GM04503 (cell line): Measurements from ENCODE around the gene FUT1.
"Not testable (repeated sequence)": the region's sequence is repeated elsewhere in the genome, so short reads cannot be mapped to it uniquely, and the experiment has no call there.

Experiments used
- DNase-seq: peaks from one replicate; pipeline ENCODE4 v3.0.0-alpha.2; 2012; ENCODE audit warnings: low read depth

Gene FUT1

DNA sequence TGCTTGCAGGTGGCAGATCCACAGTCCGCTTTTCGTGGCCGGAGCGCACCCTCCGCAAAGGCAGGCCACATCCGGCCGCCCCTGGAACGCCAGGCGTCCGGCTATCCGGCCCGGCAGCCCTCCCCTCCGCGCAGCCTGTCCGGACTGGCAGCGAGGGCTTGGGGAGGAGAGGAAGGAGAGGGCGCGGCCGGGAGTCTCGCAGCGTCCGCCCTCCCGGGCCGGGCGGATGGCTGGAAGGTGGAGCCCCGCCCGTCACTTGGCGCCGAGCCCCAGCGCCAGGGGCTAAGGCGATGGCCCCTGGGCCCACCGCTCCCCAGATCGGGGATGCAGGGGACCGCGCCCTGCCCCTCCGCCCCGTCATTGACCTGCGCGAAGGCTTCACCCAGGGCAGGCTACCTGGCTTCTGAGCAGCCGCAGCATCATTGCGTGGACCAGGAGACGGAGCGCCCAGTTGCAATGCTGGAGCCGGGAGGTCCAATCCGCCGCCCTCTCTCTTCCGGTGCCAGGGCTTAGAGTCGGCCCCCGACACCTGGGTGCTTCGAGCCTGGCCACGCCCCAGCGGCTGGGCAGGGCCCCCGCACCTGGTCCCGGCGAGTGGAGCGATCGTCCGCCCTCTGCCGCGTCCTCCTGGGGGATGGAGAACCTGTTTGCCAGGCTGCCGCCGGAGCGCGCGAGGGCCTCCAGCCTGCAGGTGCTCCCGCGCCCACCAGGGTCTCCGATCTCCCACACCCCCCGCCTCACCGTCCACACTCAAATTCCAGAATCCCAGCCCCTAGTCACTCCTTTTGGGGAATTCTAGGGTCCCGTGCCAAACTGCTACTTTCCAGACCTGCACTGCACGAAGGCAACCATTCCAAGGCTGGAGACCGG lies at the start of gene FUT1:
Gene FUT1, minus strand, starts transcription at position 146 of the 870 bp plus-strand sequence. CDS start 1,360 bp downstream, outside the sequence.
- no peak for DNase-seq

DNA sequence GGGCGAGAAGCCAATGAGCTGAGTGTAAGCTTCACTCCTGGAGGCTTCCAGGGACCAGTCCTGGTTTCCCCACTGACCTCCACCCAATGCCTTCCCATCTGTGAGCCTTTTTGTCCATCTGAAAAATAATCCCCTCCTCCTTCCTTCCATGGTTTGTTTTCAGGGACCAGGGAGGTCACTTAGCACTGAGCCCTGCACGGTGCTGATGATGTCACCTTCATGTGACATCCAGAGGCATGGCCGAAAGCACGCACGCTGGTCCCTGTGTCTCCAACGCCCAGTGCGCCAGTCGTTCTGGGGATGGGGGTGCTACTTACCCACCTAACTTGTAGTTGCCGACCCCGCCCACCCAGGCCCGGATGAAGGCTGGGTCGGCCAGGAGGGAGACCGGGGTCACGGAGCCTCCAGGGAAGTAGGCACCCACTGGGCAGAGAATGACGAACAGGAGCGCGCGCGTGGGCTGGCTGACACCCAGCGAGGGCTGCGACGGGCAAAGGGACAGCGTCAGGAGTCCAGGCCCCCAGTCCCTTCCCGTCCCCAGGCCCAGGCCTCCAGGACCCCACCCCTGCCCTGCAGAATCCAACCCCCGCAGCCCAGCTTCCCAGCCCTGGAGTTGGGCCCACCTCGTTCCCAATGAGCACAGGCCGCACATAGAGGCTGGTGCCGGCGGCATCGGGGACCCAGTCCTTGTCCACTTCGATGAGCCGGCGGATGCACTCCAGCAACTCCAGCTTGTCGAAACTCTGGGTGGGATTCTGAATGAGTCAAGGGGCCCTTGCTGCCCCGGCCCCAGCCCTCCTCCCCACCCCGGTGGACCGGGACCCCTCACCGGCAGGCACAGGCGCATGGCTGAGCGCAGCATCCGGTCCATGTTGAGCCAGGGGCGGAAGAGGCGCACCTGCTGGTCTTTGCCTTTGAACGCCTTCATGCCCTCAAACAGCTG lies 47.2 kb upstream of the FUT1 start:
- DNase-seq: no peak

GRCh38 chr19:48798937-48799336 lies 46.5 kb upstream of the FUT1 start:
- no peak for DNase-seq

GRCh38 chr19:48797103-48797502 lies 44.7 kb upstream of the FUT1 start:
- DNase-seq: no peak

- DNase-seq: no peak
Measured at GRCh38 chr19:48796298-48797083, 44.0 kb upstream of the FUT1 start.

- no peak for DNase-seq
Measured at GRCh38 chr19:48795685-48796070, 43.2 kb upstream of the FUT1 start.

- DNase-seq: peak; percentile 77
Measured at GRCh38 chr19:48795055-48795684, 42.7 kb upstream of the FUT1 start.

DNA sequence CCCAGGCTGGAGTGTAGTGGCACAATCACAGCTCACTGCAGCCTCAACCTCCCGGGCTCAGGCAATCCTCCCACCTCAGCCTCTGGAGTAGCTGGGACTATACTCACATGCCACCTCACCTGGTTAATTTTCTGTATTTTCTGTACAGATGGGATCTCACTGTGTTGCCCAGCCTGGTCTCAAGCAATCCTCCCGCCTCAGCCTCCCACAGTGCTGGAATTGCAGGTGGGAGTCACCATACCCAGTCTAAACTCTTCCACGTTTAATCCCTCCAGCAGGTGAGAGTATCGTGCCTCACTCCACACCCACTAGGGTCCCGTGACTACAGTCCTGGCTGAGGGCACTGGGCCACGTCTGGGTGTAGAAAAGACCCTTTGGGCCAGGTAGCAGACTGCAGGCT lies 41.9 kb upstream of the FUT1 start:
- DNase-seq: no peak

GRCh38 chr19:48793271-48793670 lies 40.8 kb upstream of the FUT1 start:
- no peak for DNase-seq

- not testable (repeated sequence) for DNase-seq
Measured at GRCh38 chr19:48787331-48787730, 34.9 kb upstream of the FUT1 start.

- DNase-seq: not testable (repeated sequence)
Measured at GRCh38 chr19:48786422-48786821, 34.0 kb upstream of the FUT1 start.

DNA sequence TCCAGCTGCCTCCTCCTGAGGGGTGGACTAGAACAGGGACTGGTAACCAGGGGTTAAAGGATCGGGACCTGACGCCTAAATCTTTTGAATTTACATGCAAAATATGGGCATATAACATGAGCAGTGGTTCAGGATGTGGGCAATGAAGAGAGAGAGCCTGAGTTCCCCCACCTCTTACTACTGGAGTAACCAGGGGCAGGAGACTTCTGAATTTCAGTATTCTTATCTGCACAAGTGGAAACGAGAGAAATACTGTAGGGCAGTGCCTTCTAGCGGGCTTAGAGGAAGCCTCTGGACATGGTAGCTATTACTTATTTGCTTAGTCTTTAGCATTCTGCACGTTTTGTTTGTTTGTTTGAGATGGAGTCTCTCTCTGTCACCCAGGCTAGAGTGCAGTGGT lies 32.1 kb upstream of the FUT1 start:
- DNase-seq: no peak

- DNase-seq: no peak
Measured at GRCh38 chr19:48780631-48781391, 28.4 kb upstream of the FUT1 start.

DNA sequence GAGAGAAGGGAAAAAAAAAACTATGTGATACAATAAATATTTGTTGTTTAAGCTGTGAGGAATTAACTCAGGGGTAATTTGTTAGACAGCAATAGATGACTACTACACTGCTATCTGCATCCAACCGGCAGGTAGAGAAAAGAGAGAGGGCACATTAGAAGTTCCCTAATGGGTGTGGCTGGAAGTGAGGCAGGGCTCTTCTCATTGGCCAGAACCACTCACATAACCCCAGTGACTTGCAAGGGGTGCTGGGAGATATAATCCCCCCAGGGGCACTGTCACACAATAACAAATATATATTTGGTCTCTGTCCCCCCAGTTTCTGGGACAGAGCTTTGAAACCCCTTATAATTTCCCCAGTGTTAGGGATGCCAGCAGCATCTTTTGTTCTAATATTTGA lies 27.2 kb upstream of the FUT1 start:
- no peak for DNase-seq

GRCh38 chr19:48777720-48778119 lies 25.3 kb upstream of the FUT1 start:
- DNase-seq: no peak

- no peak for DNase-seq
Measured at GRCh38 chr19:48777139-48777538, 24.7 kb upstream of the FUT1 start.

DNA sequence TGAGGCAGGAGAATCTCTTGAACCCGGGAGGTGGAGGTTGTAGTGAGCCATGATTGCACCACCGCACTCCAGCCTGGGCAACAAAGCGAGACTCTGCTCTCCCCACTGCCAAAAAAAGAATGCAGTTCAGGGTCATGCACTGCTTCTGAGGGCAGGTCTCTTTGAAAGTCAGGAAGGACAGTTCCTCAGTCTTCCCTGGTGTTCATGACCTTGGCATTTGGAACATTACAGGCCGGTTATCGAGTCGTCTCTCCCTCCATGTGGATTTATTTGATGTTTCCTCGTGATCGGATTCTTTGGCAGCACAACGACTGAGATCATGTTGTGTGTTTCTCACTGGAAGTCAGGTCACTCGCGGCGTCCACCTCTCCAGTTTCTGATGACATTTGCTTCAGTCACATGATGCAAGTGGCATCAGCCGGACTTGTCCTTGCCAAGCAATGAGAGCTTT lies 20.1 kb upstream of the FUT1 start:
- no peak for DNase-seq

DNA sequence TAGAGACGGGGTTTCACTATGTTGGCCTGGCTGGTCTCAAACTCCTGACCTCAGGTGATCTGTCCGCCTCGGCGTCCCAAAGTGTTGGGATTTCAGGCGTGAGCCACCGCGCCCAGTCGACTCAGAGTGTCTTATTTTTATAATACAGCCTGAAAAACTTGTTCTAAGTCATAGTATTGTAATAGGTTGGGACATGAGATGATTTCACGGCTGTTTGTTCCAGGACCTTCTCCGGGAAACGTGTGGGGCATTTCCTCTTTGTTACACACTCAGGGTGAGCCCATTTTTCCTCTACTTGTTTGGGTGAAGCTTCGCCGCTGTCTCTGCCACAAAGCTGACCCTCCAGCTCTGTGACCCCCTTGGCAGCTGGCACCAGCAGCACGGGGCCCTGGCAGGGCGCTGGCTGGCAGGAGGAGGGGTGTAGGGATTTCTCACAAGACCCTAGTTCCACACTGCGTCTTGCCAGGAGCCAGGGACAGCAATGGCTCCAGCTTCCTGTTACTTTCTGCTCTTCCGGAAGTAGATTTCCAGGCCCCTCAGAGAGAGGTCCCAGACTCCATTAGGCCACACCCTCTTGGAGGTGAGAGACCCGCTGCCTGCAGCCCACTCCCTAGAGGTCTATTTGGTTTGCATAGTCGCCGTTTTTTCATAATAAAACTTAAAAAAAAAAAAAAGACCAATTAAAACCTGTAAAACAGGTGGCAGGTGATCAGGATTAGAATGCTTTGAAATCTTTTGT lies 18.5 kb upstream of the FUT1 start:
- DNase-seq: no peak

GRCh38 chr19:48770266-48770665 lies 17.8 kb upstream of the FUT1 start:
- DNase-seq: peak; percentile 50
